HCT116 (cell line): ENCODE data around the gene PRSS21. TPM values are rescaled to one million over a fixed set of nuclear protein-coding genes. Genes with fewer than 3 reads are reported as not detected.

Source experiments
- ATAC-seq: fragments of 200-7000 bp; cut with Tn5 transposase; 2 replicates; pipeline ENCODE4 v1.9.1; 2020; ENCODE audit warnings: mild to moderate bottlenecking, moderate library complexity
- BruUV-seq: library from RNA; stranded (reverse); fragments of 400-500 nt; replicated peaks from 2 replicates; lab custom pipeline; 2021; lab: Mats Ljungman, UMichigan
- CTCF ChIA-PET: fragments of 300-600 bp; sonication (Branson Sonifier 250); formaldehyde crosslinking; loops from one replicate; lab custom pipeline; 2021; ENCODE audit warnings: antibody characterized with exemption; lab: Charles Lee
- POLR2A ChIA-PET: fragments of 300-600, 350-600 bp; sonication (Branson Sonifier 250); formaldehyde crosslinking; loops from one replicate; lab custom pipeline; 2021; ENCODE audit warnings: antibody characterized with exemption; lab: Charles Lee
- RAD21 ChIA-PET, 2 experiments: fragments of 300-600 bp; sonication (Branson Sonifier 250); formaldehyde crosslinking; loops; one replicate each; lab custom pipeline; 2023; ENCODE audit warnings: low total read pairs in 2 of 2; ENCODE audit not compliant: uncharacterized antibody in 2 of 2, unreplicated experiment in 2 of 2, low non-redundant PET in 1 of 2; lab: Charles Lee
- DNase-seq: peaks from one replicate; pipeline ENCODE4 v3.0.0-alpha.2; 2010; ENCODE audit warnings: low read depth, low spot score
- H2AFZ ChIP-seq: fragments of 200-600 bp; shearing (Covaris generic), sonication (generic); 2 replicates; pipeline ENCODE4 v1.6.1; 2017; ENCODE audit warnings: low read depth, mixed run types, mixed read lengths, antibody characterized with exemption, low read length; ENCODE audit not compliant: poor library complexity, severe bottlenecking
- H3K27ac ChIP-seq: 2 replicates; pipeline ENCODE4 v1.5.1; 2012; ENCODE audit warnings: low read depth, low read length
- H3K27me3 ChIP-seq: fragments of 200-600 bp; sonication (generic); 2 replicates; pipeline ENCODE4 v1.6.1; 2016; ENCODE audit warnings: mixed run types, low read length, mixed read lengths; ENCODE audit not compliant: insufficient read depth
- H3K36me3 ChIP-seq, 2 experiments: fragments of 200-500 bp in 1 of 2; fragments of 200-600 bp in 1 of 2; sonication (Bioruptor generic) in 1 of 2; sonication (generic) in 1 of 2; 2 replicates each; pipeline versions ENCODE4 v1.5.1 to v1.6.1; 2014 to 2016; ENCODE audit warnings: low read length in 2 of 2, inconsistent platforms in 1 of 2, mixed read lengths in 1 of 2, mixed run types in 1 of 2; ENCODE audit not compliant: insufficient read depth in 2 of 2, control insufficient read depth in 1 of 2
- H3K4me1 ChIP-seq, 2 experiments: fragments of 200-600 bp in 1 of 2; sonication (generic) in 1 of 2; 2 replicates each; pipeline versions ENCODE4 v1.5.1 to v1.6.1; 2012 to 2017; ENCODE audit warnings: low read length in 2 of 2, inconsistent platforms in 1 of 2, mild to moderate bottlenecking in 1 of 2, mixed read lengths in 1 of 2, mixed run types in 1 of 2, moderate library complexity in 1 of 2; ENCODE audit not compliant: insufficient read depth in 2 of 2, control insufficient read depth in 1 of 2
- H3K4me2 ChIP-seq: fragments of 200-600 bp; sonication (generic); 2 replicates; pipeline ENCODE4 v1.6.1; 2017; ENCODE audit warnings: mixed run types, low read length, mixed read lengths
- H3K4me3 ChIP-seq, 2 experiments: fragments of 200-600 bp in 1 of 2; sonication (generic) in 1 of 2; replicated peaks in 1 of 2; 2 replicates each; pipeline ENCODE4 v1.5.1; 2011 to 2016; ENCODE audit warnings: low read length in 2 of 2, control low read depth in 1 of 2, low read depth in 1 of 2, mild to moderate bottlenecking in 1 of 2, mixed read lengths in 1 of 2, mixed run types in 1 of 2
- H3K79me2 ChIP-seq: fragments of 200-600 bp; sonication (generic); 2 replicates; pipeline ENCODE4 v1.6.1; 2017; ENCODE audit warnings: mild to moderate bottlenecking, mixed run types, low read length, moderate library complexity, mixed read lengths; ENCODE audit not compliant: insufficient read depth
- H3K9ac ChIP-seq: fragments of 200-600 bp; sonication (generic); 2 replicates; pipeline ENCODE4 v1.6.1; 2016; ENCODE audit warnings: low read length, mixed read lengths
- H3K9me2 ChIP-seq: fragments of 200-600 bp; sonication (generic), shearing (Covaris generic); 2 replicates; pipeline ENCODE4 v1.6.1; 2017; ENCODE audit warnings: mixed run types, mild to moderate bottlenecking, moderate library complexity; ENCODE audit not compliant: insufficient read depth
- H3K9me3 ChIP-seq, 2 experiments: fragments of 200-500 bp in 1 of 2; fragments of 200-600 bp in 1 of 2; sonication (Bioruptor generic) in 1 of 2; sonication (generic) in 1 of 2; 2 replicates each; pipeline ENCODE4 v1.6.1; 2014 to 2017; ENCODE audit warnings: low read length in 2 of 2, mixed read lengths in 2 of 2, inconsistent platforms in 1 of 2, low read depth in 1 of 2, mild to moderate bottlenecking in 1 of 2, mixed run types in 1 of 2, moderate library complexity in 1 of 2; ENCODE audit not compliant: control insufficient read depth in 1 of 2, insufficient read depth in 1 of 2
- H4K20me1 ChIP-seq: fragments of 200-600 bp; sonication (generic), shearing (Covaris generic); 2 replicates; pipeline ENCODE4 v1.6.1; 2017; ENCODE audit warnings: mixed run types, mild to moderate bottlenecking, moderate library complexity; ENCODE audit not compliant: insufficient read depth
- CTCF ChIP-seq, 3 experiments: fragments of 200-600 bp in 1 of 3; sonication (generic) in 1 of 3; IDR thresholded peaks in 2 of 3; conservative IDR thresholded peaks in 1 of 3; 2 replicates each; pipeline ENCODE4 v1.5.1; 2012 to 2017; ENCODE audit warnings: low read depth in 2 of 3, low read length in 2 of 3, antibody characterized with exemption in 1 of 3, borderline replicate concordance in 1 of 3, control low read depth in 1 of 3, mild to moderate bottlenecking in 1 of 3, mixed read lengths in 1 of 3, mixed run types in 1 of 3, moderate library complexity in 1 of 3; ENCODE audit not compliant: insufficient read depth in 1 of 3
- JUND ChIP-seq: IDR thresholded peaks from 2 replicates; pipeline ENCODE4 v1.6.1; 2012
- POLR2A ChIP-seq: IDR thresholded peaks from 2 replicates; pipeline ENCODE4 v1.7.0; 2011; ENCODE audit warnings: borderline replicate concordance; ENCODE audit not compliant: insufficient read depth, insufficient read length; ENCODE audit errors: extremely low read depth
- SRF ChIP-seq: IDR thresholded peaks from 2 replicates; pipeline ENCODE4 v1.6.1; 2012; ENCODE audit warnings: low read depth
- TCF7L2 ChIP-seq: IDR thresholded peaks from 2 replicates; pipeline ENCODE4 v1.7.0; 2011; ENCODE audit warnings: borderline replicate concordance, inconsistent platforms; ENCODE audit not compliant: insufficient read depth, insufficient read length; ENCODE audit errors: extremely low read depth
- intact Hi-C: fragments of 100-400 bp; cut with micrococcal nuclease; formaldehyde crosslinking; loops from 2 replicates; pipeline ENCODE4 v1.10.0; 2022
- total RNA-seq: library from RNA; stranded (reverse); gene quantifications from one replicate; pipeline ENCODE4 v1.2.1, GENCODE V29; 2021; ENCODE audit not compliant: unreplicated experiment

The PRSS21 gene
- total RNA-seq, 1 experiment from 2014 or later: 0.39 TPM

GRCh38 chr16:2782583-2783351 is 34.3 kb upstream of the PRSS21 start:
- Histone ChIP-seq H3K27ac (no peak overlapping the region), H2AFZ (no peak overlapping the region), H3K4me3 (no peak overlapping the region), H3K27me3 (no peaks in the 10 kb centered on the region), H3K79me2 (peaks cover 7% of the 10 kb centered on the region), H3K9me3 (no peaks in the 10 kb centered on the region), H3K9ac (no peak overlapping the region), H3K9me2 (no peaks in the 10 kb centered on the region), H3K4me2 (no peak overlapping the region), H4K20me1 (no peaks in the 10 kb centered on the region), H3K4me1 (peaks cover 10 to 21% of the 10 kb centered on the region in 2 experiments), H3K36me3 (no peaks in the 10 kb centered on the region)
- intact Hi-C loops: no loop called here
- ChIA-PET POLR2A (no interaction called here), RAD21 (interaction anchor here in 1 of 2 experiments (1.1 kb wide), 1 partner anchor 92 kb away, joined by 10 read pairs; no protein-coding TSS in a partner anchor), CTCF (no interaction called here)
- TF ChIP-seq JUND: no peak
- TF ChIP-seq TCF7L2: no peak
- peak in 2 of 3 experiments; percentile 15; a peak in 2 of 6 replicates for TF ChIP-seq CTCF (IDR thresholded peaks at IDR 0.05 in 2 of 3, conservative IDR thresholded peaks at IDR 0.05 in 1 of 3; ENCODE audit: borderline replicate concordance in 1 of 3, insufficient read depth in 1 of 3, low read depth in 2 of 3, low read length in 2 of 3)
- no peak for TF ChIP-seq SRF
- no peak for TF ChIP-seq POLR2A
- ATAC-seq (peak; percentile 49; the same call in 1 of the 2 replicates), DNase-seq (no peak)
- BruUV-seq: no TSS peak
